ENCODE results near the gene ZNF185.
A peak's percentile ranks its signal among the peaks of the same experiment; 100 is the strongest.

Gene ZNF185

DNA sequence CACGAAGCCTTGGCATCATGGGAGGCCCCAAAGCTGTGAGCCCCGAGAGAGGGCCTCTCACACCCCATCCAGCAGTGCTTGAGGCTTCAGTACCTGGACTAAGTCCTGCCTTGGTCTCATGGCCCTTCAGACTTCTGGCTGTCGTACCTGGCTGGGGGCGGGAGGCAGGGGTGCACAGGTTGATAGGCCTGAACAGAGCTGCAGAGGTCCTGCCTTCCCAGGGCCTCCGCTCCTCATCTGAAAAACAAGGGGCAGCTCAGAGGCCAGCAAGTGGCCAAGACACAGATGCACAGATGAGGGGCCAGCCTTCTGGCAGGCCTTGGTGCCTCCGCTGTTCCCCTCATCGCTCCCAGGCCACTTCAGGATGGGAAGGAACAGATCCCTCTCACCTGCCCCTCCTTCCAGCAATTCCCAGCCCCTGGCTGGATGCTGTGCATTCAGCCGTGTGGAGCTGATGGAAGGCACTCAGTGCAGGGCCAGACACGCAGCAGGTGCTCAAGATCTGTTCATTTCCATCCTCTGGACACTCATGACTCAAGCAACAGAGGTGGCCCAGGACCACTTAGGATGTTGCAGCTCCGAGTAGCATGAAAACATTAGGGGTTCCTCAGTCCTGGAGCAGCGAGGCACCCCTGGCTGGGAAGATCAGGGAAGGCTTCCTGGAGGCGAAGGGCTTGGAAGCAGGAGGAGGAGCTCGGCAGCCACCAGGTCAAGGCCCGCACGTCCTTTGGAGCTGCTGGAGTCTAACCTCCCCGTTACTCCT lies 1.4 kb downstream of the ZNF185 start:
- ATAC-seq (ENCODE audit: low read depth) (no peak), DNase-seq (ENCODE audit: low spot score) (no peak)
- TF ChIP-seq, protein P1, sequence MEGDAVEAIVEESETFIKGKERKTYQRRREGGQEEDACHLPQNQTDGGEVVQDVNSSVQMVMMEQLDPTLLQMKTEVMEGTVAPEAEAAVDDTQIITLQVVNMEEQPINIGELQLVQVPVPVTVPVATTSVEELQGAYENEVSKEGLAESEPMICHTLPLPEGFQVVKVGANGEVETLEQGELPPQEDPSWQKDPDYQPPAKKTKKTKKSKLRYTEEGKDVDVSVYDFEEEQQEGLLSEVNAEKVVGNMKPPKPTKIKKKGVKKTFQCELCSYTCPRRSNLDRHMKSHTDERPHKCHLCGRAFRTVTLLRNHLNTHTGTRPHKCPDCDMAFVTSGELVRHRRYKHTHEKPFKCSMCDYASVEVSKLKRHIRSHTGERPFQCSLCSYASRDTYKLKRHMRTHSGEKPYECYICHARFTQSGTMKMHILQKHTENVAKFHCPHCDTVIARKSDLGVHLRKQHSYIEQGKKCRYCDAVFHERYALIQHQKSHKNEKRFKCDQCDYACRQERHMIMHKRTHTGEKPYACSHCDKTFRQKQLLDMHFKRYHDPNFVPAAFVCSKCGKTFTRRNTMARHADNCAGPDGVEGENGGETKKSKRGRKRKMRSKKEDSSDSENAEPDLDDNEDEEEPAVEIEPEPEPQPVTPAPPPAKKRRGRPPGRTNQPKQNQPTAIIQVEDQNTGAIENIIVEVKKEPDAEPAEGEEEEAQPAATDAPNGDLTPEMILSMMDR (IDR thresholded peaks at IDR 0.05; ENCODE audit: poor library complexity, severe bottlenecking) = no peak
- Histone ChIP-seq H3K27ac (ENCODE audit: poor library complexity, severe bottlenecking) (no peak overlapping the region), H3K36me3 (ENCODE audit: low read depth) (no peaks in the 10 kb centered on the region), H3K9me3 (ENCODE audit: severe bottlenecking) (no peaks in the 10 kb centered on the region), H3K4me3 (ENCODE audit: severe bottlenecking) (peak overlapping the region; percentile 48), H3K4me1 (ENCODE audit: insufficient read depth, poor library complexity, severe bottlenecking) (peaks cover 28% of the 10 kb centered on the region), H3K27me3 (ENCODE audit: insufficient read depth, poor library complexity, severe bottlenecking) (no peaks in the 10 kb centered on the region)

DNA sequence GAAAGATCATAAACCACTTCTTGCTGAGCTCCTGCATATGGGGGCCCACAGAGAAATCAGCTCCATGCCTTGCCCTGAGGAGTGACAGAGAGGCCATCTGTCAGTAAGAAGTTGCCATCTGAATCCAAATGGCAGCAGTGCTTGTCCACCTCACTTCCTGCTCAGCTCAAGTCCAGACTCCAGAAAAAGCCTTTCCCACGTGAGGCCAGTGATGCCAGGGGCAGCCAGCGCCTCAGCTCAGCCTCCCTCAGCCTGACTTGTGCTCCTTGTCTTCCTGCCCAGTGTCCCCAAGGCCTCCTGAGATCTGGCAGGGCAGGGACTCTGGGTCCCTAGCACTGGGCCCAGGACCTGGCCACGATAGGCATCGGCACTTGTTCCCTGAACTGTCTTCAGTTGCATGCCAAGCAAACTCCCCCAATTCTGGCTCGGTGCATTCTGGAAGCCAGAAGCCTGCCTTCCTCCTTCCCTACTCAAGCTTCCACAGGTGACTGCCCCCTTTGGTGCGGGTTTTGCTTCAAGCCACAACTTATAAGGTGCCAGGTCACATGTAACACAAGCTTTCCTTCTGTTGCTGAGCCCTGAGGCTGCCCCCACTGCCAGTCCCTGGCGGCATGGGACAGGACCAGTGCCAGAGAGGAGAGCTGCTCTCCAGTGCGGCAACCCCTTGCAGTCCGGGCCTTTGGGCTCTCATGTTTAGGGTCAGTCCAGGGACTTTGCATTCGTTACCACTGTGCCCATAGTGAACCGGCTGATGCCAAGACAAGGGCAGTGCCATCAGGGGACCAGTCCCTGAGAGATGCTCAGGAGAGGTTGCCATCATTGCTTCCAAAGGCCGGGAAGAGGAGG lies 2.2 kb downstream of the ZNF185 start:
- ATAC-seq (ENCODE audit: low read depth) (no peak), DNase-seq (ENCODE audit: low spot score) (no peak)
- no peaks in the 10 kb centered on the region for H3K36me3 ChIP-seq (ENCODE audit: low read depth)
- peaks cover 20% of the 10 kb centered on the region for H3K4me1 ChIP-seq (ENCODE audit: insufficient read depth, poor library complexity, severe bottlenecking)
- no peak overlapping the region for H3K27ac ChIP-seq (ENCODE audit: poor library complexity, severe bottlenecking)
- no peaks in the 10 kb centered on the region for H3K27me3 ChIP-seq (ENCODE audit: insufficient read depth, poor library complexity, severe bottlenecking)
- TF ChIP-seq, protein P1 (IDR thresholded peaks at IDR 0.05; ENCODE audit: poor library complexity, severe bottlenecking) = no peak
- H3K4me3 ChIP-seq (ENCODE audit: severe bottlenecking) = no peak overlapping the region
- no peaks in the 10 kb centered on the region for H3K9me3 ChIP-seq (ENCODE audit: severe bottlenecking)

DNA sequence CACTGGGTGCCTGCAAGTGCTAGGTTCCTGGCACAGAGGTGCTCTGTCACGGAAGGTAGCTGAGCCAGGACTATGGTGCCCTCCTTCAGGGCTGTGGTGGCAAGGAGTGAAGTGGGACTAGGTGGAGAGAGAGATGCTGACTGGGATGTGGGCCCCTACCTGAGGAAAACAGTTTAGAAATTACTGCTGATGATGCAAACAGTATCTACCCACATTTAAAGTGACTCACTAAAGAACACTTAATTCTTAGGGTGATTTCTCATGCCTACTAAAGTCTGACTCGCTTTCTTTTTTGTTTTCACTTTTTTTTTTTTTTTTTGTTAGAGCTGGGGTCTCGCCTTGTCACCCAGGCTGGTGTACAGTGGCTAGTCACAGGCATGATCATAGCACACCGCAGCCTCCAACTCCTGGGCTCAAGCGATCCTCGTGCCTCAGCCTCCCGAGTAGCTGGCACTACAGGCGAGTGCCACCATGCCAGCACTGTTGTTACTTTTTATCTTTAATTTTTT lies 3.1 kb downstream of the ZNF185 start:
- Histone ChIP-seq H3K36me3 (ENCODE audit: low read depth) (no peaks in the 10 kb centered on the region), H3K9me3 (ENCODE audit: severe bottlenecking) (no peaks in the 10 kb centered on the region), H3K27me3 (ENCODE audit: insufficient read depth, poor library complexity, severe bottlenecking) (no peaks in the 10 kb centered on the region), H3K4me1 (ENCODE audit: insufficient read depth, poor library complexity, severe bottlenecking) (peaks cover 13% of the 10 kb centered on the region), H3K27ac (ENCODE audit: poor library complexity, severe bottlenecking) (no peak overlapping the region), H3K4me3 (ENCODE audit: severe bottlenecking) (no peak overlapping the region)
- ATAC-seq (ENCODE audit: low read depth) (no peak), DNase-seq (ENCODE audit: low spot score) (no peak)
- TF ChIP-seq, protein P1 (IDR thresholded peaks at IDR 0.05; ENCODE audit: poor library complexity, severe bottlenecking) = no peak

DNA sequence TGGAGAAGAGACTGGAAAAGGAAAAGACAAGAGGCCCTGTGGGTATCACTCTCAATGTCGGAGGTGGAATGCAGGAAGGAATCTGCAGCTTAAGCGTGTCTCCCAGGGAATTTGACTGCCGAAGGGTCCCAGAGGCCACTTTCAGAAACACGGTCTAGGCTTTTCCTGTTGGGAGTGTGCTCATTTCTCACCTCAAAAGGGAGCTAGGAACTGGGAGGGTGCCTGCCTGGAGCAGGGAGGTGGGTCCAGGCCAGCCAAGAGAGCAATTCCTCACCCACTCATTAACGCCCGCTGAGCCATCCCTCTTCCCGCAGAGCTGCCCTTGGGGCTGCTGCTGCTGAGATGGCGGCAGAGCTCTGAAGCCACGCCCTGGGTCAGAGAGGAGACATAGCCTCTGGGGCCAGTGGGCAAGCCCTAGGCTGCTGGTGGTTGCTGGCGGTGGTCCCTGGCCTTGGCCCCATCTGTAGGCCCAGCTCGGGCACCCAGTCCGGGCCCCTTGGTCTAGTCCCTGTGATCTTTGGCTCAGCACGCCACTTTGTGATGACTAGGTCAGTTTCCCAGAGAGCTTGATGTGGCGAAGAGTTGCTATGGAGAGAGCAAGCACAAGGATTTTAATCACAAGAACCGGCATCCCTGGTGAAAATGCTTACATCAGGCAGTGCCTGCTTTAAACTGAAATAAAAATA lies 4.1 kb downstream of the ZNF185 start:
- TF ChIP-seq, protein P1 (IDR thresholded peaks at IDR 0.05; ENCODE audit: poor library complexity, severe bottlenecking) = no peak
- DNase-seq (ENCODE audit: low spot score) = no peak
- ATAC-seq (ENCODE audit: low read depth) = no peak
- Histone ChIP-seq H3K27me3 (ENCODE audit: insufficient read depth, poor library complexity, severe bottlenecking) (no peaks in the 10 kb centered on the region), H3K4me3 (ENCODE audit: severe bottlenecking) (no peak overlapping the region), H3K4me1 (ENCODE audit: insufficient read depth, poor library complexity, severe bottlenecking) (peaks cover 3% of the 10 kb centered on the region), H3K9me3 (ENCODE audit: severe bottlenecking) (no peaks in the 10 kb centered on the region), H3K27ac (ENCODE audit: poor library complexity, severe bottlenecking) (no peak overlapping the region), H3K36me3 (ENCODE audit: low read depth) (no peaks in the 10 kb centered on the region)

Measured in RWPE2 (cell line).